ENCODE measurements around the gene GLIS2. TPM values are rescaled to one million over a fixed set of nuclear protein-coding genes. Genes with fewer than 3 reads are reported as not detected.

GLIS2 gene
- polyA plus RNA-seq, 1 donor from 2014 or later: not detected

GRCh38 chr16:4288148-4288921, 27.5 kb upstream of the GLIS2 start:
- no peak overlapping the region for H3K4me3 Mint-ChIP-seq
- H3K36me3 Mint-ChIP-seq: peaks cover 3% of the 10 kb centered on the region
- H3K9me3 Mint-ChIP-seq: no peaks in the 10 kb centered on the region
- peaks cover 11% of the 10 kb centered on the region for H3K27me3 Mint-ChIP-seq
- peak overlapping the region in 1 of 3 donors; percentile 16 for H3K27ac Mint-ChIP-seq
- peaks cover 0 to 5% (median 3%) of the 10 kb centered on the region in 3 donors for H3K4me1 Mint-ChIP-seq

GRCh38 chr16:4290236-4290830, 25.5 kb upstream of the GLIS2 start:
- Mint-ChIP-seq H3K4me1 (peaks cover 0 to 5% (median 2%) of the 10 kb centered on the region in 3 donors), H3K27ac (peak overlapping the region in 1 of 3 donors; percentile 27), H3K9me3 (no peaks in the 10 kb centered on the region), H3K27me3 (peaks cover 5% of the 10 kb centered on the region), H3K4me3 (peak overlapping the region in 1 of 4 donors; percentile 74), H3K36me3 (peaks cover 4% of the 10 kb centered on the region)

GRCh38 chr16:4291699-4292098, 24.2 kb upstream of the GLIS2 start:
- Mint-ChIP-seq H3K4me3 (no peak overlapping the region), H3K27me3 (peaks cover 4% of the 10 kb centered on the region), H3K4me1 (peaks cover 0 to 5% (median 2%) of the 10 kb centered on the region in 3 donors), H3K9me3 (no peaks in the 10 kb centered on the region), H3K27ac (no peak overlapping the region), H3K36me3 (peaks cover 4% of the 10 kb centered on the region)

GRCh38 chr16:4293181-4293716, 22.6 kb upstream of the GLIS2 start:
- Mint-ChIP-seq H3K4me1 (peaks cover 0 to 5% (median under 1%) of the 10 kb centered on the region in 3 donors), H3K27me3 (peaks cover 4% of the 10 kb centered on the region), H3K9me3 (no peaks in the 10 kb centered on the region), H3K4me3 (no peak overlapping the region), H3K27ac (no peak overlapping the region), H3K36me3 (peaks cover 4% of the 10 kb centered on the region)

GRCh38 chr16:4293822-4294457, 21.9 kb upstream of the GLIS2 start:
- H3K27ac Mint-ChIP-seq: no peak overlapping the region
- peaks cover 4% of the 10 kb centered on the region for H3K27me3 Mint-ChIP-seq
- peaks cover 0 to 5% (median 0%) of the 10 kb centered on the region in 3 donors for H3K4me1 Mint-ChIP-seq
- H3K9me3 Mint-ChIP-seq: no peaks in the 10 kb centered on the region
- H3K4me3 Mint-ChIP-seq: no peak overlapping the region
- H3K36me3 Mint-ChIP-seq: peaks cover 4% of the 10 kb centered on the region

GRCh38 chr16:4295581-4295980, 20.3 kb upstream of the GLIS2 start:
- H3K36me3 Mint-ChIP-seq: peaks cover 2% of the 10 kb centered on the region
- no peaks in the 10 kb centered on the region for H3K9me3 Mint-ChIP-seq
- H3K4me1 Mint-ChIP-seq: peaks cover 0 to 6% (median 0%) of the 10 kb centered on the region in 3 donors
- H3K27ac Mint-ChIP-seq: peak overlapping the region in 1 of 3 donors; percentile 24
- peak overlapping the region in 1 of 4 donors; percentile 5 for H3K4me3 Mint-ChIP-seq
- H3K27me3 Mint-ChIP-seq: peaks cover 1% of the 10 kb centered on the region

- peaks cover 2% of the 10 kb centered on the region for H3K36me3 Mint-ChIP-seq
These were observed 18.4 kb upstream of the GLIS2 start for GRCh38 chr16:4297480-4297879.

GRCh38 chr16:4298761-4299522, 16.9 kb upstream of the GLIS2 start:
- Mint-ChIP-seq H3K36me3 (peaks cover 3% of the 10 kb centered on the region), H3K4me3 (peak overlapping the region in 1 of 4 donors; percentile 3), H3K9me3 (no peaks in the 10 kb centered on the region), H3K27me3 (no peaks in the 10 kb centered on the region), H3K27ac (no peak overlapping the region), H3K4me1 (peaks cover 0 to 6% (median 0%) of the 10 kb centered on the region in 3 donors)

More at GRCh38 chr16:4297480-4297879, 18.4 kb upstream of the GLIS2 start:
- H3K4me3 Mint-ChIP-seq: peak overlapping the region in 1 of 4 donors; percentile 38
- H3K27ac Mint-ChIP-seq: no peak overlapping the region
- peaks cover 1% of the 10 kb centered on the region for H3K27me3 Mint-ChIP-seq
- H3K4me1 Mint-ChIP-seq: peaks cover 0 to 6% (median 0%) of the 10 kb centered on the region in 3 donors
- no peaks in the 10 kb centered on the region for H3K9me3 Mint-ChIP-seq

GRCh38 chr16:4301177-4301576, 14.7 kb upstream of the GLIS2 start:
- Mint-ChIP-seq H3K27me3 (no peaks in the 10 kb centered on the region), H3K4me1 (peaks cover 0 to 8% (median 5%) of the 10 kb centered on the region in 3 donors), H3K4me3 (no peak overlapping the region), H3K27ac (no peak overlapping the region), H3K36me3 (peaks cover 4% of the 10 kb centered on the region), H3K9me3 (no peaks in the 10 kb centered on the region)

- no peaks in the 10 kb centered on the region for H3K9me3 Mint-ChIP-seq
- H3K27me3 Mint-ChIP-seq: no peaks in the 10 kb centered on the region
- H3K27ac Mint-ChIP-seq: no peak overlapping the region
- no peak overlapping the region for H3K4me3 Mint-ChIP-seq
- H3K36me3 Mint-ChIP-seq: peaks cover 4% of the 10 kb centered on the region
- H3K4me1 Mint-ChIP-seq: peaks cover 7 to 14% (median 13%) of the 10 kb centered on the region in 3 donors
These were observed 13.9 kb upstream of the GLIS2 start for GRCh38 chr16:4301968-4302367.

- peak overlapping the region in 1 of 4 donors; percentile 39 for H3K4me3 Mint-ChIP-seq
- no peaks in the 10 kb centered on the region for H3K9me3 Mint-ChIP-seq
- H3K36me3 Mint-ChIP-seq: peaks cover 4% of the 10 kb centered on the region
- H3K27me3 Mint-ChIP-seq: no peaks in the 10 kb centered on the region
- H3K27ac Mint-ChIP-seq: no peak overlapping the region
- peaks cover 11 to 17% (median 16%) of the 10 kb centered on the region in 3 donors for H3K4me1 Mint-ChIP-seq
These were observed 11.9 kb upstream of the GLIS2 start for GRCh38 chr16:4303973-4304372.

GRCh38 chr16:4306470-4307214, 9.2 kb upstream of the GLIS2 start:
- H3K27me3 Mint-ChIP-seq: no peaks in the 10 kb centered on the region
- H3K36me3 Mint-ChIP-seq: peaks cover 4% of the 10 kb centered on the region
- H3K4me1 Mint-ChIP-seq: peaks cover 18 to 23% (median 20%) of the 10 kb centered on the region in 3 donors
- no peaks in the 10 kb centered on the region for H3K9me3 Mint-ChIP-seq
- H3K4me3 Mint-ChIP-seq: peak overlapping the region; percentile 90 to 97 (median 90)
- H3K27ac Mint-ChIP-seq: peak overlapping the region; percentile 91 to 99 (median 96)

- no peaks in the 10 kb centered on the region for H3K9me3 Mint-ChIP-seq
- peaks cover 4% of the 10 kb centered on the region for H3K36me3 Mint-ChIP-seq
- peak overlapping the region; percentile 91 to 99 (median 96) for H3K27ac Mint-ChIP-seq
- H3K4me3 Mint-ChIP-seq: peak overlapping the region; percentile 90 to 97 (median 90)
- H3K4me1 Mint-ChIP-seq: peaks cover 18 to 23% (median 20%) of the 10 kb centered on the region in 3 donors
- no peaks in the 10 kb centered on the region for H3K27me3 Mint-ChIP-seq
These were observed 8.4 kb upstream of the GLIS2 start for GRCh38 chr16:4307215-4308037.
